GM12892 (cell line): ENCODE measurements around the gene SH3D19.

ENCODE experiments used
- POLR2A ChIP-seq: IDR thresholded peaks from 2 replicates; pipeline ENCODE4 v1.6.1; 2011; ENCODE audit warnings: low read depth, low read length, control low read depth
- POLR2AphosphoS5 ChIP-seq: IDR thresholded peaks from 2 replicates; pipeline ENCODE4 v1.6.1; 2011; ENCODE audit warnings: low read depth, low read length, control low read depth
- TAF1 ChIP-seq: IDR thresholded peaks from 2 replicates; pipeline ENCODE4 v1.6.1; 2011; ENCODE audit warnings: low read depth, mild to moderate bottlenecking, control low read depth, low read length, borderline replicate concordance

- TF ChIP-seq TAF1, result no peak
- no peak for TF ChIP-seq POLR2A
- TF ChIP-seq POLR2AphosphoS5, result no peak
Observed at GRCh38 chr4:151260526-151260925, 64.9 kb downstream of the SH3D19 start.
